MM.1S (cell line): ENCODE data around the gene CHD2.

Experiments
- CTCF ChIP-seq: fragments of 300-600 bp; sonication (generic); IDR thresholded peaks from 2 replicates; pipeline ENCODE4 v1.5.1; 2016; ENCODE audit warnings: antibody characterized with exemption, low read length, mixed read lengths
- EZH2 ChIP-seq: fragments of 300-600 bp; sonication (generic); optimal IDR thresholded peaks from 2 replicates; pipeline ENCODE3; 2017; ENCODE audit warnings: low read depth, mild to moderate bottlenecking, antibody characterized with exemption, low read length, mixed read lengths

- TF ChIP-seq CTCF (no peak), EZH2 (no peak)
These were observed 1.0 kb upstream of the CHD2 start for GRCh38 chr15:92898988-92899582.
